NT2/D1 (cell line): Measurements from ENCODE around the gene STOML1.

ENCODE experiments used
- SUZ12 ChIP-seq: IDR thresholded peaks from 2 replicates; pipeline ENCODE4 v1.6.1; 2011; ENCODE audit not compliant: insufficient read length, insufficient read depth; ENCODE audit errors: extremely low read depth
- YY1 ChIP-seq: IDR thresholded peaks from 2 replicates; pipeline ENCODE4 v1.6.1; 2011; ENCODE audit not compliant: insufficient read length, insufficient read depth

DNA sequence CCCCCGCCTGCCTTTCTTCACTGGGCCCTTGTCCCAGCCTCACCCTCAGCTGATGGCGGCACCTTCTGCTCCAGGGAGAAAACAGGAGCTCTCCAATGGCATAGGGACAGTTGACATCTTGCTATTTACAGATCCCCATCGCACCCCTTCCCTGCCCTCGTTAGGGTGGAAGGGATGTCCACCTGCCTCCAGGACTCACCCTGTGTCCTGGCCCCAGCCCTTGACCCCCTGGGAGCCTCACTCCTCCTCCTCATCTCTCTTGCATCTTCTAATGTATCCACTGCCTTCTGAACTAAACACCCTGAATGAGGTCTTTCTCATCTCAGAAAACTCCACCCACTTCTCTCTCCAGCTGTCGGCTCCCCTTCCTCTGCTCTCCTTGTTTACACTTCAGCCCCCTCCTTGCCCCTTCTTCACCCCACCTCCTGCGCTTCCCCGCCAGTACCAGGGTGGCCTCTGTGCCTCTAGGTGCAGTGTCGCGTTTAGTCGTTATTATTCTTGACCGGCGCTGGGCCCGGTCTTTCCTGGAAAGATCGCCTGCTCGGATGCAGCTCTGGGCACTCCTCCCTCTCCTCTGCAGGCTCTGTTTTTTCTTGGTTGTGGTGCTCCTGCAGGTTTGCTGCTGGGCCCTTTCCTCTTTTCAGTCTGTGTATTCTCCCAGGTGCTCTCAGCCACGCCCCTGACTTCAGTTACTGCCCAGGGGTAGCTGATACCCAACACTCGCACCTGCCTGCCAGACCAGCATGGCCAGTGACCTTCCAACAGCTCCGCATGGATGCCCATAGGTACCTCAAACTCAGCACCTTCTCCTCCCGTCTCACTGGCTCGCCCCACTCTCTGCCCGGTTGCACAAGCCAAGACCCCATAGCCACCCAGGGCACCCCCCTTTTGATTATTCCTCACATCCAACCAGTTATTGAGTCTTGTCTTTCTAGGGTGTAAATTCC is 45.3 kb upstream of the STOML1 start:
- TF ChIP-seq YY1 (no peak), SUZ12 (no peak)
